ENCODE data around the gene EZH1.
"Not testable (repeated sequence)": the region's sequence is repeated elsewhere in the genome, so short reads cannot be mapped to it uniquely, and the experiment has no call there.

EZH1 gene

DNA sequence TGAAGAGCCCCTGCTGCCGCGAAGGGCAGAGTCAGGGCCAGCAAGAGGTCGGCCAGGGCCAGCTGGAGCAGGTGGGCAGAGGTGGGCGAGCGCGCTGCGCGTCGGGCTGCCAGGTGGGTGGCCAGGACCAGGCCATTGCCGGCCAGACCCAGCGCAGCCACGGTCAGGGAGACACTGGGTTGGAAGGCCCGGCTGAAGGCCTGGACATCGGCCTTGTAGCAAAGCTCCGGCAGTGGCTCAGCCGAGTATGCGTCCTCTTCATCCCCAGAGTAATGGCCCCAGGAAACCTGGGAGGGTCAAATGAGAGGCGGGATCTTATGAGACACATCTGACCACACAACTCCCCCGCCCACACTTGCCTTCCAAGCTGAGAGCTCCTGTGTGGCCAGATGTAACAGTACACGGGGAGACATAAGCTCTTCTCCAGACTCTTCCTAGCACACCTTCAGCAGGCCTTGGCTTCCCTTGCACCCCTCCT lies 64.5 kb downstream of the EZH1 start:
- DNase-seq: no peak

GRCh38 chr17:42679492-42680330 lies 65.1 kb downstream of the EZH1 start:
- peak; percentile 49 for DNase-seq

- no peak for DNase-seq
Observed at GRCh38 chr17:42678951-42679491, 65.8 kb downstream of the EZH1 start.

DNA sequence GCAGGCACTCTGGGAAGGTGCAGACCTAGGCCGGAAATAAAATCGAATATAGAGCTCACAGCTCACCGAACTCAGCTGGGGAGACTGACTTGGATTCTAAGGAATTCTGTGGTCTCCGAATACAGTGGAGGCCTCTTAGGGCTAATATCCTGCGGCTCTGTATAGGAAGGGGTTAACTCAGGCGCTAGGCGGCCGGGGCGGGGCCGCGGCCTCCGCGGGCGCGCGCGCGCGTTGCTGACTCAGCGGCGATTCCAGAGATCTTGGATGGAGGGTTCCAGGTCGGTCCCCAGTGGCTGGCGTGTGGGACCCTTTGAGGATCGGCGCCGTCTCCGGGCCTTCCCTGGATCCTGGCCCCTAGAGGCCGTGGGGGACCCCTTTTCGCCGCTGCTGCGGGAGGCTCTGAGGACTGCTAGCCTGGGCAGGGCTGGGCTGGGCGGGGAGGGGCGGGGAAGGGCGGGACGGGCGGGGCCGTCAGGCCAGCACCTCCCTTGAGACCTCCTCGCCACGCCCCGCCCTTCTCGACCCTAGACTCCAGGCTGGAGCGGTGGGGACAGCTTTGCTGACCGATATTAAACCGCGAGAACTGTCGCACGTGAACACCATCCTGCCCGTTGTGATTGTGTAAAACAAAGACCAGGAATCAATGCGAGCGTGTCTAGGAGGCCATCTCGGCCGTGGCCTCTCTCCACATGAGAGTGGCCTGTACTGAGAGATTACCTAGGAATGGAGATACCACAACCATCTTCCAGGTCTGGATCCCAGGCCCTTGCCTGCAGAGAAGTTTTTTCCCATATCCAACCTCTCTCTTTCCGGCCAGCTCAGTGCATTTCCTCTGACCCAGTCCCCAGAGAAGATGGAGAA lies 66.7 kb downstream of the EZH1 start:
- DNase-seq: peak; percentile 70

- peak; percentile 98 for DNase-seq
Observed at GRCh38 chr17:42677012-42677857, 67.6 kb downstream of the EZH1 start.

- no peak for DNase-seq
Observed at GRCh38 chr17:42676424-42677011, 68.3 kb downstream of the EZH1 start, which contains the start of gene PLEKHH3. Gene PLEKHH3 (minus strand): TSS chr17:42676994. CDS start chr17:42676563, 431 bp downstream.

GRCh38 chr17:42675965-42676423 lies 68.8 kb downstream of the EZH1 start:
- DNase-seq: peak; percentile 19

DNA sequence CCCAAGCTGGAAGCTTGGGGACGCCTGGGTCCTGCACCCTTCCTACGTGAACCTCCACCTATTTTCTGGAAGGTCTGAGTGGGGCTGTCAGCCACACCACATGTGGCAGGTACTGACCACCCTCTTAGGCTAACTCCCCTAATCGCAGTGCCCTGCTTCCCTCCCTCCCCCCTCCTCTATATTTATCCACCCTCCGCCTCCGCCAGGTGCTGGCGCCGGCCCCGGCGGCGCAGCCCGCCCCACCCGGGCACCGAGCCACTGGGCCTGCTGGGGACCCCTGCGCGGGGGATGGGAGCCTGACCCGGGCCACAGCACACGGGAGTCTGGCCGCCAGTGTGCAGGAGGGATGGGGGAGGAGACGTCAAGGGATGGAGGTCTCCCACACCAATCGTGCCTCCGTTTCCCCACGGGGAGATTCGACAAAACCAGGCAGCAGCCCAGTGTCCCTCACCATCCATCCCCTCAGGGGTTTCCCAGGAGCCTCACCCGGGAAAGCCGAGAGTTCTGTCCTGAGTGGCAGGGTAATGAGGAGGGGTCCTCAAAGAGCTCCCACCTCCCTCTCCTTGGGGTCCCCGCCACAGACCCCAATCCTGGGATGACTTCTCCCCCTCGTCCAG lies 69.4 kb downstream of the EZH1 start:
- DNase-seq: no peak

- DNase-seq: no peak
Observed at GRCh38 chr17:42674755-42675347, 70.0 kb downstream of the EZH1 start.

DNA sequence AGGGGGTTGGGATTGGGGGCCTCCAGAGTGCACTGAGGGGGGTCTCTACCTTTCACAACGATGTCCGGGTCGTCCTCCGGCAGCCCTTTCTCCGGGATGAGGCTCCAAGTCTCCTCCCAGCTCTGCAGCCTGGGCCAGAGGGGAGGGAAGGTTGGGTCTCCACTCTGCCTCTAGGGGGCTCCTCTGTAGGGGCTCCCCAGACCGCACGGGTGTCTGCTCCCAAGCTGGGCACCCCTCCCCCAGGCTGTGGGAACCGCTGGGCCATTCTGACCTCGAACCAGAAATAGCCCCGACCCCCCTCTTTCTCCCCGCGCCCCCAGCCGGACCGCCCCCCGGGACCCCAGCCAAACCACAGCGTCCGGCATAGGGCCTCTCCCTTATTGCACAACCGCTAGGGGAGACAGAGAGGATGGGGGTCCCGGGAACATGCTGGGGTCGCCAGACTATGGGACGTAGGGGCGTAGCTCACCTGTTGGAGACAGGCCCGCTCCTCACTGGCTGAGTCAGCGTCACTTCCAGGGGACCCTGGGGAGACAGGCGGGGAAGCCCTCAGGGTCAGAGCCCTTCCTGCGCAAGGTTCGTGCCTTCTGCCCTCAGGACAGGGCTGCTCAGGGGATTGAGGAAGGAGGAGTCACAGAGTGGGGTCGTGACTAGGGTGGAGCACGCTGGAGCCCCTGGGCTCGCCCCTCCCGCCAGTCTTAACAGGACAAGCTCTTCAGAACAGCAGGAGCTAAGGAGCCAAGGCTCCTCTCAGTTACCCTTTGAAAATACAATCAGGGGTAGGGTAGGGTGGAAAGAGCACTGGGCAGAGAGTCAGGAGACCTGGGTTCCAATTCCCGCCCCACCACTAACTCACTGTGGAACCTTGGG lies 70.7 kb downstream of the EZH1 start:
- DNase-seq: no peak

GRCh38 chr17:42673266-42673884 lies 71.5 kb downstream of the EZH1 start:
- DNase-seq: no peak

- no peak for DNase-seq
Observed at GRCh38 chr17:42672038-42672437, 72.8 kb downstream of the EZH1 start.

DNA sequence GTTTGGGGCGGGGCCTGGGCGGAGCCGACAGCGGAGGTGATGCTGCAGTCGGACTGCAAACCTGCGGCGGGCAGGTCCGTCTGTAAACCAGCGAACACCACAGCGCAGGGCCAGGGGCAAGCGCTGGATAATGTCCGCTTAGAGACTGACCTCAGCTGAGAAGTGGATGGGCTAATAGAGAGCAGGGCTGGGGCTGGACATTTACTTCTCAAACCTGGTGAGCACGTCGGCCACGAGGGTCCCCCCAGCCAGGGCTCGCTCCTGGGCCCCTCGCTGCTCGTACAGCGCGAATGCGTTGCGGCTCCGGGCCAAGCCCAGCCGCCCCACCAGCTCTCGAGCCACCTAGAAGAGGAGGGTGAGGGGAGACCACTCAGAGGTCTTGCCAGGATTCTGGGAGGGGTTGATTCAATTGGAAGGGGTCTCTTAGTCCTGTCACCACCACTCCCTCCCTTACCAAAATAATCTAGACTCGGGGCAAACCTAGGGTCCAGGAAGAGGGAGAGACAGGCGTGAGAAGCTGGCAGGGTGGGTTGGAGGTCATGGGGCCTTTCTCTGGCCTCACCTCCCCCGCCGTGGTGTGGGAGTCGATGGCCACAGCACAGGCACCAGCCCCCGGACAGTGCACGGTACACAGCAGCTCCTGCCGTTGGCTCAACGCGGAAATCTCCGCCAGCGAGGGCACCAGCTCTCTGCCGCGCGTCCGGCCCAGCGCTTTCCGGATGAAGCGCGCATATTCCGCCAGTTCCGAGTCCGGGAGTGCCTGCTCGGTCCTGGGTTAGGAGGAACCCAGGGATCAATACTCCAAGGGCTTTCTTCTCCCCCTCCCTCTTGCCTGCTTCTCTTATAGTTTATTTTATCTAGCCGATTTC lies 73.8 kb downstream of the EZH1 start:
- DNase-seq: no peak

DNA sequence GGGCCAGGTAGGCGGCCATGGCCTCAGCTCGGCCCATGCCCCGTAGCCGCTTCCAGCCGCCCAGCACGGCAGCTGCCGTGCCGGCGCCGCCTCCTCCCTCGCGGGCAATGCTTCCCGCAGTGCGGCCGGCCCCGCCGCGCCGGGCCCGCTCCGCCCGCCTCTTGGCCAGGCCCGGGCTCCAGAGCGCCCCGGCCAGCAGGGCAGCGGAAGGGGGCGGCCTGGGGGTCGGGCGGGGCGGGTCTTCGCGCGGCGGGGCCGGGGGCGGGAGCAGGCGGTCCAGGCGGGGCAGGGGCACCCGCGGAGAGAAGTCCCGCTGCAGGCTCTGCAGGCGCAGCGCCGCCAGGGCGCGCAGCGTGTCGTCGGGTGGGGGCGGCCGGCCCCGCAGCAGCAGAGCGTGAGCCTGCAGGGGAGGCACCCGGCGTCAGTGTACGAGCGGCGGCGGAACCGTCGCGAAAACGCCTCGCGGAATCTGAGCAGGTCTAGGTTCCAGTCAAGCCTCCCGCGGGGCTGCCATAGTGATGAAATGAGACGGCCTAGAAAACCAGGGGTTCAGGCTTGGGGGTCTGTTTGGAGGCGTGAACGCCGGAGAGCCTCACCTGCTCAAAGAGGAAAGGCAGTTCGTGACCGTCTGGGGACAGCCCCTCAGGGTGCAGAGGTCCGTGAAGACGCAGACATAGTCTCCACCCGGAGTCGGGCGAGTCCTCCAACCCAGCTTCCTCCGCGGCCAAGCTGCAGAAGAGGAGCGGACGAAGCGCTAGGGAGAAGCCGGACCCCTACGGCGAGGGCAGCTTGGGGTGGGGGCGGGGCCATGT lies 74.7 kb downstream of the EZH1 start:
- no peak for DNase-seq

DNA sequence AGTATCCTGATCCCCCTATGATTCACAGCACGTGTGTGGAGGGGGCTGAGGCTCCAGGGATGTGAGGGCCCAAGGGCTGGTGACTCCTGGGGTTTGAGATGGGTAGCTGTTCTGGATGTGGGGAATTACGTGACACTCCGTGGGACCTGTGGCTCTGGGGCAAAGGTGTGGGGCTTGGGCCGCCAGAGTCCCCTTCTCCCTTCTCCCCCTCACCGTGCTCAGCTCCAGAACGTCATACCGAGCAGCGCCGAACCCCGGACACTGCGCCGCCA lies 75.2 kb downstream of the EZH1 start:
- DNase-seq: no peak

GRCh38 chr17:42667088-42667951 lies 77.5 kb downstream of the EZH1 start:
- peak; percentile 86 for DNase-seq

DNA sequence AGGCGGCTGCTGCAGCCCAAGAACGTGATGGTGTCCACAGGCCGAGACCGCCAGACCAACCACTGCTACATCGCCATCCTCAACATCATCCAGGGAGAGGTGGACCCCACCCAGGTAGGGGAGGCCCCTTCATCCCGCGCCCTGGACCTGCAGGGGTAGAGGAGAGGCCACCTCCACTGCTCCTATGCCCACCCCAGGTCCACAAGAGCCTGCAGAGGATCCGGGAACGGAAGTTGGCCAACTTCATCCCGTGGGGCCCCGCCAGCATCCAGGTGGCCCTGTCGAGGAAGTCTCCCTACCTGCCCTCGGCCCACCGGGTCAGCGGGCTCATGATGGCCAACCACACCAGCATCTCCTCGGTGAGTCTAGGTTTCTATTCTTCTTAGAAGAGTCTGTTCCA lies 78.7 kb downstream of the EZH1 start:
- not testable (repeated sequence) for DNase-seq
